Measurements from ENCODE around the gene LDHA. TPM values are rescaled to one million over a fixed set of nuclear protein-coding genes. Genes with fewer than 3 reads are reported as not detected.

The LDHA gene
- total and polyA plus RNA-seq, 2 of the 8 experiments (the other 6 are each of a cell fraction or from before 2014, with no cell fraction given), result 443 to 486 TPM

GRCh38 chr11:18457450-18457849 is 63.1 kb downstream of the LDHA start:
- Histone ChIP-seq H3K4ac (replicated peaks; ENCODE audit: insufficient read length, low read depth, low read length) (no peak overlapping the region), H2BK12ac (ENCODE audit: low read depth, low read length) (no peak overlapping the region), H3K23me2 (ENCODE audit: low read depth, low read length) (no peaks in the 10 kb centered on the region), H2BK120ac (replicated peaks; ENCODE audit: low read depth, low read length) (no peak overlapping the region), H3K27me3 (replicated peaks in 1 of 4; ENCODE audit: control insufficient read depth in 3 of 4, extremely low read depth in 1 of 4, insufficient read depth in 3 of 4, low read length in 3 of 4) (no peaks in the 10 kb centered on the region), H3K79me1 (ENCODE audit: low read depth, low read length) (no peaks in the 10 kb centered on the region), H4K20me1 (replicated peaks in 1 of 2; ENCODE audit: control insufficient read depth in 1 of 2, insufficient read depth in 2 of 2, low read length in 2 of 2) (no peaks in the 10 kb centered on the region), H3K56ac (replicated peaks; ENCODE audit: insufficient read length, low read depth, low read length) (no peak overlapping the region), H4K91ac (replicated peaks; ENCODE audit: insufficient read length, low read length) (no peak overlapping the region), H4K5ac (ENCODE audit: insufficient read length, low read depth, low read length) (no peak overlapping the region), H3K79me2 (ENCODE audit: control insufficient read depth in 1 of 2, insufficient read depth in 2 of 2, low read length in 2 of 2) (no peaks in the 10 kb centered on the region), H3K23ac (ENCODE audit: insufficient read length) (no peak overlapping the region), H3K27ac (ENCODE audit: low read depth, low read length) (no peak overlapping the region), H2BK15ac (ENCODE audit: low read length) (no peak overlapping the region), H2AFZ (ENCODE audit: low read length) (no peak overlapping the region), H2AK5ac (ENCODE audit: low read depth, low read length) (no peak overlapping the region), H3K9ac (replicated peaks in 1 of 4; ENCODE audit: extremely low read depth in 1 of 4, low read depth in 3 of 4, low read length in 3 of 4) (no peak overlapping the region), H3K4me2 (ENCODE audit: insufficient read depth in 1 of 2, low read depth in 2 of 2, low read length in 2 of 2) (no peak overlapping the region), H3K36me3 (ENCODE audit: control insufficient read depth in 2 of 4, insufficient read depth in 4 of 4, low read length in 3 of 4) (no peaks in the 10 kb centered on the region), H3K18ac (ENCODE audit: extremely low read depth, low read length) (no peak overlapping the region), H4K8ac (ENCODE audit: extremely low read depth, insufficient read depth, low read length) (no peak overlapping the region), H2BK20ac (ENCODE audit: low read length) (no peak overlapping the region), H2BK5ac (ENCODE audit: low read depth, low read length) (no peak overlapping the region), H3K4me1 (replicated peaks in 1 of 4; ENCODE audit: control insufficient read depth in 3 of 4, insufficient read depth in 4 of 4, low read length in 3 of 4) (no peaks in the 10 kb centered on the region), H3K9me3 (ENCODE audit: insufficient read depth in 2 of 2, low read depth in 1 of 2, low read length in 1 of 2) (no peaks in the 10 kb centered on the region), H3K14ac (ENCODE audit: insufficient read length) (no peak overlapping the region), H3K4me3 (ENCODE audit: extremely low read depth in 1 of 4, insufficient read depth in 2 of 4, low read depth in 3 of 4, low read length in 4 of 4) (no peak overlapping the region)
- WGBS, 2 experiments (ENCODE audit: extremely low coverage in 1 of 2, insufficient coverage in 1 of 2, insufficient read length in 1 of 2, insufficient replicate concordance in 2 of 2, low coverage in 1 of 2, low lambda C conversion rate in 2 of 2, missing lambda C conversion rate in 1 of 2), result 86% methylated on average over 3 of the region's 3 CpGs; no CpG with 5 or more reads in 1 of the 2 experiments
- no peak for TF ChIP-seq MAFK (IDR thresholded peaks at IDR 0.05; ENCODE audit: low read depth, low read length)
- no peak for TF ChIP-seq EP300 (IDR thresholded peaks at IDR 0.05; ENCODE audit: borderline replicate concordance in 1 of 2, low read depth in 2 of 2, low read length in 2 of 2)
- TF ChIP-seq CTCF (IDR thresholded peaks at IDR 0.05; ENCODE audit: control extremely low read depth in 1 of 3, insufficient read depth in 1 of 3, low read depth in 1 of 3, low read length in 3 of 3), result no peak
- TF ChIP-seq KDM1A (IDR thresholded peaks at IDR 0.05; ENCODE audit: borderline replicate concordance, low read length), result no peak
- TF ChIP-seq ATF2 (IDR thresholded peaks at IDR 0.05; ENCODE audit: low read length), result no peak
- no peak for TF ChIP-seq HDAC6 (IDR thresholded peaks at IDR 0.05; ENCODE audit: low read depth, low read length)
- TF ChIP-seq CEBPB (IDR thresholded peaks at IDR 0.05; ENCODE audit: low read depth, low read length), result no peak
- TF ChIP-seq SP4 (IDR thresholded peaks at IDR 0.05; ENCODE audit: low read length), result no peak
- TF ChIP-seq CREB1 (IDR thresholded peaks at IDR 0.05), result no peak
- TF ChIP-seq KDM5A (IDR thresholded peaks at IDR 0.05; ENCODE audit: low read length), result no peak
- DNase-seq (ENCODE audit: low read depth in 1 of 2, low spot score in 2 of 2) (no peak), FAIRE-seq (no peak)
- ChIA-PET CTCF (ENCODE audit: partially characterized antibody) (interaction anchor here (0.8 to 1.0 kb wide), 2 partner anchors 9 to 14 kb away, joined by 3 read pairs; no protein-coding TSS in a partner anchor), POLR2A (ENCODE audit: partially characterized antibody) (no interaction called here)
